Measurements from ENCODE around the gene C13orf42.
"Not testable (repeated sequence)": the region's sequence is repeated elsewhere in the genome, so short reads cannot be mapped to it uniquely, and the experiment has no call there.

C13orf42 gene

DNA sequence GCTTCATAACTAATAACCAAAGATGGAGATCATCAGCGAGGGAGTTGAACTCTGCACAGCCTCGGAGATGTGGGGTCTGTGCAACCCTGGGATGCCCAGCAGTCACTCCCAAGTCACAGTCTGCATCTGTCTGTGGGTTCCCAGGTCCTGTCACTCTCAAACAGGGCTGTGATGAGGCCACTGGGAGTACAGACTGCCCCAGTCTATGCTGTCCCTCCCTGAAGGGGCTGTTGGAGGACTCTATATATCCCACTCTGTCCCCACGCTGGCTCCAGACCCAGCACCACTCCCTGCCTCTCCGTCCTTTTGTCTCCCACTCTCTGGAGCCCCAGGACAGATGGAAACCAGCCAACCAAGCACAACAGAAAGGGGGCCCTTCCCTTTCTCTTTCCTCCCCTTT, 26.2 kb upstream of the C13orf42 start:
- FAIRE-seq (no peak), DNase-seq (ENCODE audit: insufficient read length, low spot score) (no peak)
- no peak for TF ChIP-seq POLR2A (IDR thresholded peaks at IDR 0.05; ENCODE audit: low read depth, low read length)

DNA sequence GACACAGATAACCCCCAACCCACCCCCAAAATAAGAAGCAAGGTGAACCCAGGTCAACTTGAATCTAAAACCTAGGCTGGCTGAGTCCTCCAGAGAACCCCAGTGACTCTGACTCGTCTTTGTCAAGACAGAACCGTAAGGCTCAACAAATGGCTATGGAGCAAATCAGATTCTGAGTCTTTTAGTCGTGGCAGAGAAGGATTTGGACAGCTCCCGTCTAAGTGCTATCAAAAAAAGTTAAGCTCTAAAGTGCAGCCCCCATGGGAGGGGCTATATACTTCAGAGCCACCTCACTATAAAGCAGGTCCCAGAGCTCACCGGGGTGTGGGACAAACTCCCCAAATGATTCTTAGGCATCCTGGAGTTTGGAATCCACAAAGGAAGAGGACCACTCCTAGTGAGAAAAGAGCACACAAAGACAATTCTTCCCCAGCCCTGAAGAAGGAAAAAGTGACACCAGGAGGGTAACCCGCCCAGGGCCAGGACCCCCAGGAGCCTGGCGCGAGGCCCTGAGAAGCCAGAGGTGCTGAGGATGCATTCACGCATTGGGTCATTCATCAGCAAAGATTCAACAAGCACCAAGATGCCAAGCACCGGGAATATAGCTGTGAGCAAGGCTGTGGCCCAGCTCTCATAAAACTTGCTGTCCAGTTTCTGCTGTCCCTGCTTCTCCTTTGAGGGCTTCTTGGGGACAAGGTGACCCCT, 25.4 kb upstream of the C13orf42 start:
- TF ChIP-seq POLR2A (IDR thresholded peaks at IDR 0.05; ENCODE audit: low read depth, low read length) = no peak
- DNase-seq (ENCODE audit: insufficient read length, low spot score) (no peak), FAIRE-seq (no peak)

- TF ChIP-seq POLR2A (IDR thresholded peaks at IDR 0.05; ENCODE audit: low read depth, low read length) = no peak
- FAIRE-seq = no peak
Observed at GRCh38 chr13:51134763-51135365, 23.8 kb upstream of the C13orf42 start.

DNA sequence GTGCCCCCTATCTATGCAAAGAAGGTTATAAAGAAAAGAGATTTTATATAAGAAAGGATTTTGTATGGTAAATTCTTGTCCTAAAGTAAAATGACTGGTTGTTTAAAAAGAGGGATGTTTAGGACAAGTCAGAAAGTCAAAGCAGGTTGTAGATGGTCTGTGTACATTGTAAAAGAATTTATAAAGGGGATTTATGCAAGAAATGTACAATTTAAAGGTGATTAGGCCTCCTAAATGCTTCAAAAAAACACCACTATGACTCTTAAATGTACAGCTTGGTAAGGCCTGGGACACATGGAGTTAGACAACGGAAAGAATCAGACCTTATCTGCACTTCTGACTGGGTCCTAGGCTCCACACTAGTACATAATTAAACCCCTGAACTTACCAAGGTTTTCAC, 19.3 kb upstream of the C13orf42 start:
- DNase-seq (ENCODE audit: insufficient read length, low spot score) (no peak), FAIRE-seq (no peak)
- TF ChIP-seq POLR2A (IDR thresholded peaks at IDR 0.05; ENCODE audit: low read depth, low read length) = no peak

More at GRCh38 chr13:51134763-51135365, 23.8 kb upstream of the C13orf42 start:
- no peak for DNase-seq (ENCODE audit: insufficient read length, low spot score)

GRCh38 chr13:51125495-51126226, 14.6 kb upstream of the C13orf42 start:
- peak; percentile 17 for DNase-seq (ENCODE audit: insufficient read length, low spot score)
- TF ChIP-seq POLR2A (IDR thresholded peaks at IDR 0.05; ENCODE audit: low read depth, low read length) = no peak
- peak; percentile 30 for FAIRE-seq

DNA sequence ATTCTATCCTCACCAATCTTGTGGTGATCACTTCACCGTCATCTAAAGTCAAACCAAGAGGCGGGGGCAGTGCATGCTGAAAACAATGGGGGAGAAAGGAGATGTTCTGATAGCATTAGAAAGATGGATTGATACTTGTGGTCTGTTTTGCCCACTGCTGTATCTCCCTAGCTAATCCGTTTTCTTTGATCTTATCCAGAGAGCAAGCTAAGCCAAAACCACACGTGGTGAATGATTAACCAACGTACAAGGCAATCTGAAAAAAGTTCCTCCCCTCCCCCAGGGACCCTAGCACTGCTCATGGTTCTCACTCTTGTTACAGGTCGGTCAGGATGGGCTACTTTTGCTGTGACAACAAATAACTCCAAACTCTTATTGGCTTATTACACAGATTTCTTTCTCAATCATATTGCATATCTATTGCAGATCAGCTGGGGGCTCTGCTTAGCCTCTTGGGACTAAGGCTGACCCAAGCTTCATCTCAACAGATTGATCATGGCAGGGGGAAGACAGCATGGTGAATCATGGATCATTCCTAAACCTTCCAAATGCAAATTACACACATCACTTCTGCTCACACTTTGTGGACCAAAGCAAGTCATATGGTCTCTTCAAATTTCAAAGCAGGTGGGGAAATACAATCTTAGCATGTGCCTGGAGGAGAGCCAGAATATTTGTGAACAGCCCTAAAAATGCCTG, 11.9 kb upstream of the C13orf42 start:
- TF ChIP-seq POLR2A (IDR thresholded peaks at IDR 0.05; ENCODE audit: low read depth, low read length) = no peak
- FAIRE-seq (no peak), DNase-seq (ENCODE audit: insufficient read length, low spot score) (no peak)

DNA sequence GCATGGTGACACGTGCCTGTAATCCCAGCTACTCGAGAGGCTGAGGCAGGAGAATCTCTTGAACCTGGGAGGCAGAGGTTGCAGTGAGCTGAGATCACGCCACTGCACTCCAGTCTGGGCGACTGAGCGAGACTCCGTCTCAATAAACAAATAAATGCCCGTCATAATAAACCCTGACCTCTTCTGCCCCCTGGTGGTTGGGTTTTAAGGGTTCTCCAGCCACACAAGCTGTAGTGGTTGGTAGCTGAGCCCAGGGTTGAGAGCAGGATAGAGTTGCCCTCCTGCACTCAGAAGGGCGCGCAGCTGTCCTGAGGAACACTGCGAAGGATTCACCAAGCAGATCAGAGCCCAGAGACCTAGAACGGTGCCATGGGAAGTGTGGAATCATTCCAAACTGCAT, 9.8 kb upstream of the C13orf42 start:
- DNase-seq (ENCODE audit: insufficient read length, low spot score) = peak; percentile 4
- not testable (repeated sequence) for FAIRE-seq

GRCh38 chr13:51118809-51119431, 7.8 kb upstream of the C13orf42 start:
- no peak for DNase-seq (ENCODE audit: insufficient read length, low spot score)
- FAIRE-seq = no peak
- TF ChIP-seq POLR2A (IDR thresholded peaks at IDR 0.05; ENCODE audit: low read depth, low read length) = no peak

GRCh38 chr13:51113969-51114368, 2.9 kb upstream of the C13orf42 start:
- TF ChIP-seq POLR2A (IDR thresholded peaks at IDR 0.05; ENCODE audit: low read depth, low read length) = no peak
- DNase-seq (ENCODE audit: insufficient read length, low spot score) (no peak), FAIRE-seq (no peak)

GRCh38 chr13:51113186-51113881, 2.3 kb upstream of the C13orf42 start:
- no peak for TF ChIP-seq POLR2A (IDR thresholded peaks at IDR 0.05; ENCODE audit: low read depth, low read length)
- FAIRE-seq (no peak), DNase-seq (ENCODE audit: insufficient read length, low spot score) (no peak)

DNA sequence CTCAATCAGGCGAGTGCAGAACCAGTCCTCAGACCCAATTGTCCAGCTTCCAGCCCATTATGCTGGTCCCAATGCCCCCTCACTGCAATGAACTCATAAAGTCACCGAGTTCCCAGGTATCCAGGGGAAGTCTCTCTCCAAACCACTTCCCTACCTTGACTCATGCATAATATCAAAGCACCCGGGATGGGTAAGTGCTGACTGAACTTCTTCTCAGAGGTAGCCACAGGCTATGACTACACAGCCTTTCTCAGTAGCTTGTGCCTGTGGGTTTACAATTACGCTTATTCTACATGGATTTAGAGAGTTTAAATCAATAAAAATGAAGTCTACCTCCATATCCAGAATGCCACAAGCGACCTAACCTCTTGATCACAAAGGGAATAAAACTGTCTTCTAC, 1.7 kb upstream of the C13orf42 start:
- FAIRE-seq (no peak), DNase-seq (ENCODE audit: insufficient read length, low spot score) (no peak)
- TF ChIP-seq POLR2A (IDR thresholded peaks at IDR 0.05; ENCODE audit: low read depth, low read length) = no peak

DNA sequence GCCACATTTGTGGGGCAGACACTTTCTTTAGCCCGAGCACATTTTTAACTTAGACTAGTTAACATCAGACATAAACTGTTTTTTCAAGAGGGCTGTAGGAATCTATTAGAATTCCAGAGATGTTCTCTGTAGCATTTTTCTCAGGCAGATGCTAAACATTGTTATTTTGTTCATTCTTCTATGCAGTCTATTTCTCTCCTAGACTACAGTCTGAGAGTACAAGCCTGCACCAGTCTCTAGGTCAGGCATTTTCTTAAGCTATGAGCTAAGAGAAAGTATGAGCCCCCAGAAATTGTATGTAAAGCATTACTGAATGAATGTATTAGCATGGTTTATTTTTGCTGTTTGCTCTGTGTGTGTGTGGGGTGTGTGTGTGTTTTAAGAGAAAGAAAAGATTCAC, 923 bp upstream of the C13orf42 start:
- no peak for FAIRE-seq
- TF ChIP-seq POLR2A (IDR thresholded peaks at IDR 0.05; ENCODE audit: low read depth, low read length) = no peak
- DNase-seq (ENCODE audit: insufficient read length, low spot score) = no peak

GRCh38 chr13:51107996-51108395, 3.1 kb downstream of the C13orf42 start:
- no peak for TF ChIP-seq POLR2A (IDR thresholded peaks at IDR 0.05; ENCODE audit: low read depth, low read length)
- FAIRE-seq (no peak), DNase-seq (ENCODE audit: insufficient read length, low spot score) (no peak)

Measured in H54 (cell line).